CD4-positive, alpha-beta T cell treated with Interleukin-6 for 4 hours (primary cell): ENCODE results near the gene TTC7B.

Experiments used
- DNase-seq: peaks from one replicate; pipeline ENCODE4 v3.0.0-alpha.2; 2020; ENCODE audit warnings: mixed read lengths

The TTC7B gene

GRCh38 chr14:90613453-90613852 is 202.8 kb downstream of the TTC7B start:
- DNase-seq: no peak

DNA sequence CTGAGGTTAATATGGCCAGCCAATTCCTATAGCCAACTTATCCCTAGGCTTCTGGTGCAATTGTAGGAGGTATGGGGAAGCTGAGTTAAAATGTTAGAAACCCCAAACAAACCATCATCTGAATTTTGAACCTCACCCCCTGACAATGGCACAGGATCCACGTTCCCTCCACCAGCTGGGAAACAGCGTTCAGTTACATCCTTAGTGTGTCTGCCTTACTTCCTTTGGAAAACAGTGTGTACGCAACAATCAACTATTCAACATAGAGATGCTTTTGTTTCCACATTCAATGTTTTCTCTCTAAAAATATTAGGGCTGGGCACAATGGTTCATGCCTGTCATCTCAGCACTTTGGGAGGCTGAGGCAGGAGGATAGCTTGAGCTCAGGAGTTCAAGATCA is 203.4 kb downstream of the TTC7B start:
- no peak for DNase-seq

DNA sequence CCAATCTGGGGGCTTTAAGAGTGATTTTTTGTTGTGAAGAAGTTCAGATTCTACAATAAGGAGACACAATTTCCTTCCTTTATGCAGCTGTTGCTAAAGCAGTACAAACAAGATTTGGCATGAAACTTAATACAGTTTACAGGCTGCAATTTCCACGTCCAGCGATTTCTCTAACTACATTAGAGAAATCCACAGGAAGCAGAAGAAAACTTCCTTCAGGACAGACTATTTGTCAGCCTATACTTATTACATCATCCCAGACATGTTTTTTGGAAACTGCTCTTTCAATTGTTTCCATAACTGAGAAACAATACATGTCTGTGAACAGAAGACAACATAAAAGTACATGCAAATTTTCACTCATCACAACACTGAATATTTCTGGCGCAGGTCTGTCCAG is 204.3 kb downstream of the TTC7B start:
- DNase-seq: no peak

- no peak for DNase-seq
These were observed 204.7 kb downstream of the TTC7B start for GRCh38 chr14:90611501-90611900.

DNA sequence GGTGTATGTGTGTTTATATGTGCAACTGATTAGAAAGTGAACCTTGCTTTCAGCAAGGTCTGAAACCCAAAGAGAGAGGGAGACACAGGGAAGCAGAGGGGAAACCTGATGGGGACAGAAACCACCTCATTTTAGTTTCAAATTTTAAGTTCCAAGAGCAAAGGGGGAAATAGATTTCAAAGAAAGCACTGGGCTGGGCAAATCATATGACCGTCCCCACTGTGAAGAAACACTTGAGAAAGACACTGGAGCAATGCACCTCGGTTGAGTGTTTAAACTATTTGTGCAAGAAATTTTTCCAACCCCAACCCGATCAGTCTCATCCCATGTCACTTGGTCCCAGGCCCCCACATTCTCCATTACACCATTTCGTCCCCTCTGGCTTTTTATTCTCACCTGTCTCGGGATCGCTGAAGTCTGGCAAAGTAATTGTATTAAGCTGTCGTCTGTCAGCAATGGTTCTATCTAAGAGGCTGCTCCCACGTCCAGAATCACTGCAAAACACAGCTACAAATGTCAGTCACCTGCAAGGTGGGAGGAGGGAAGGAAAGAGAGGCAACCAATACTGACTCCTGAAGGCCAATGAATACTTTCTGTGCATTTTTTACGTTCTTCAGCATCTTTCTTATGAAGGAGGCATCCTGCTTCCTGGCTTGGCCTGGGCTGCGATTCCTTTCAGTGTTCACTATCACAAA is 205.7 kb downstream of the TTC7B start:
- no peak for DNase-seq

DNA sequence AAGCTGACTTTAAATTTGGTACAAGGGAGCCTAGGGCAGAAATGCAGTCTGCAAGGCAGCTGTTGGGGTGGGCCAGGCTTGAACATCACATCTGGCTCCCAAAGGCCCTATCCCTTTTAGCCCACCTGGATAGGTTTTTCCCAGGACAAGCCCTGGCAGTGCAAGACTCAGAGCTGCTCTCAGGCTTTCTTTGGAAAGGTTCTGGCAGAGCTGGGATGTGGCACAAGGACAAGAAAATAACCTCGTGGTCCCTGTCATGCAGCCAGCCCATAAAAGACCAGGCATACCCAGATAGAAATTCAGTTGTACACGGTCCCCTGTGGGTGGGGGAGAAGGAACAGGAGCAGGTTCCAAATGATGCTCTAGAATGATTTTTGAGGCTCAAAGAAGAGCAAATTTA is 206.9 kb downstream of the TTC7B start:
- DNase-seq: no peak

GRCh38 chr14:90608929-90609341 is 207.3 kb downstream of the TTC7B start:
- DNase-seq: no peak

DNA sequence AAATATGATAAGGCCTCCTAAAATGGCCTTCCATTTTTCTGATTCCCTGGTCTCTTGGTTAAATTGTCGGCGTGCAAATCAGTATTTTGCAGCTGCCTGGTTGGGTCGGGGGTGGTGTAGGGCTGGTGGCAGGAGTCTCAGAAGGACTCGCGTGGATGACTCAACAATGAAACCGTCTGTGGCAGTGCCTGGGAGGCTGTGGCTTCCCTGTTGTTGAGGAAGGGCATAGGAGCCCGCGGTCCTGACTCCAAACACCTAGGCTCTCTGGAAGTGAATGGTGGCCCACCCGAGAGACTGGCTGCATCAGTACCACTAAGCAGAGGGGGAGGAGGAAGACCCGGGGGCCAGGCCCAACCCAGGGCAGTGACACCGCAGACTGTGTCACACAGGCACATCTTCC is 207.9 kb downstream of the TTC7B start:
- no peak for DNase-seq

GRCh38 chr14:90607141-90607540 is 209.1 kb downstream of the TTC7B start:
- DNase-seq: no peak

- no peak for DNase-seq
These were observed 209.8 kb downstream of the TTC7B start for GRCh38 chr14:90606434-90606833.

DNA sequence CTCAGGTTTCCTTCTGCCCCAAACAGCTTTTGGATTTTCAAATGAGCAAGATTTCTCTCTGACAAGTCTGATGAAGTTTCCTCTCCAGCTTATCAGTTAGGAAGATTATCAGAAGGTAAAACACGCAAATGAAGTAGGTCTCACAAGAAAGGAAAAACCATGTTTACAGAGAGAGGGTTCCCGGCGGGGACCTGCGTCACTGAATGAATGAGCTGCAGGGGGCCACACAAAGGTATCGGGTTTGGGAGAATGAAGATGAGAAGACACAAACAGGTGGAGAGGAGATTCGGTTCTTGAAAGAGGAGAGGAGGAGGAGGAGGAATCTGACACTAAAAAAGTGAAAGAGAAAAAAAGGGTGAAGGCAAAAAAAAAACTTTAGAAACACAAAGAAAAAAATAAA is 210.8 kb downstream of the TTC7B start:
- no peak for DNase-seq

DNA sequence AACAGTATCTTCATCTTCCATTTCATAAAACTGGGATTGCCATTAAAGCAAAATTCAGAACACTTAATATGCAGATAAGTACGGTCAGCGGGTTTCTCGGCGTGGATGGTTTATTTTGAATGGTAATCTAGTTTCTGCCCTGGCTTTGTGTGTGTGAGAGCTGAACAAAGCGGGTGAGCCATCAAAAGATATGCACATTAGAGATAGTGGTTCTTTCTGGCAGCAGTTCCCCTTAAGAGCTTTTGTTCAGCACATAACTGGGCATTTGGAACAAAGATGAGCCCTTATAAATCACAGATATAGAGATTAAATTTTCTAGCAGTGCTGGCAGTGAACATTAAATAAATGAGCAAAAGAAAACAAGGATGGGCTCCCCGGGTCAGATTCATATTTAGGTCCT is 211.9 kb downstream of the TTC7B start:
- DNase-seq: no peak

- DNase-seq: no peak
These were observed 212.4 kb downstream of the TTC7B start for GRCh38 chr14:90603841-90604240.

- no peak for DNase-seq
These were observed 212.9 kb downstream of the TTC7B start for GRCh38 chr14:90603336-90603735.

DNA sequence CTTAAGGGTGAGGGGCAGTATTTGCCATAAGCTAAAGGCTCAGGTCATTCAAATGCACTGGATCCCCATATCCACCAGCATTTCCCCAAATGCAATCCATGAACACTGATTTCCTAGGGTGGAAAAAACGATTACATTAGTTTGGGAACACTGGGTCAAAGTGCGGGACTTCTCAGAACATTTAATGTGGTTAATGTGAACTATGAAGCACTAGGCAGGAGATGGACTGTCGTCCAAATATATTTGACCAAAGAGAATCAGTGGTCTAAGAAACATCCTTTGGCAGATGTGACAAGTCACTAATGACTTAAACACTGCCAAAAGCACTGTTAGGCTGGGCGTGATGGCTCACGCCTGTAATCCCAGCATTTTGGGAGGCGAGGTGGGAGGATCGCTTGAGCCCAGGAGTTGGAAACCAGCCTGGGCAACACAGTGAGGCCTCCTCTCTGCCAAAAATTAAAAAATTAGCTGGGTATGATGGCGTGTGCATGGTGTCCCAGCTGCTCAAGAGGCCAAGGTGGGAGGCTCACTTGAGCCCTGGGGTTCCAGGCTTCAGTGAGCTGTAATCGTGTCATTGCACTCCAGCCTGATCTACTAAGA is 214.0 kb downstream of the TTC7B start:
- no peak for DNase-seq

DNA sequence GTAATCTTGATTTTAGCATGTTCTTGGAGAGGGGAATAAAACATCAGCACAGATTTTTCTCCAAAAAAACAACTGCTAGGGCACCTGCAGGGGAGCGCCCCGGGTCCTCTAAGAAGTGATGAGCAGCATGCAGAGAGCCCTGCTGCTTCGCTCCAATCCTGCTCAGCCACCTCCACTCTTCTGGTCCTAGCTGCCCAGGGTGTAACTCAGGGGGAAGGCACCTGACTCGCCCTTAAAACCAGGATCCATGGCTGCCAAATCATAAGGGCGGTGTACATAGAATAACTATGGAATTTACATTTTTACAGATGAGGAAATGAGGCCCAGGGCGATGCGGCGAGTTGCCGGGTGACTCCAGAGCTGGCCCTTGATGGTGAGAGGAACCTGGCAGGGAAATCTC is 214.7 kb downstream of the TTC7B start:
- DNase-seq: no peak

DNA sequence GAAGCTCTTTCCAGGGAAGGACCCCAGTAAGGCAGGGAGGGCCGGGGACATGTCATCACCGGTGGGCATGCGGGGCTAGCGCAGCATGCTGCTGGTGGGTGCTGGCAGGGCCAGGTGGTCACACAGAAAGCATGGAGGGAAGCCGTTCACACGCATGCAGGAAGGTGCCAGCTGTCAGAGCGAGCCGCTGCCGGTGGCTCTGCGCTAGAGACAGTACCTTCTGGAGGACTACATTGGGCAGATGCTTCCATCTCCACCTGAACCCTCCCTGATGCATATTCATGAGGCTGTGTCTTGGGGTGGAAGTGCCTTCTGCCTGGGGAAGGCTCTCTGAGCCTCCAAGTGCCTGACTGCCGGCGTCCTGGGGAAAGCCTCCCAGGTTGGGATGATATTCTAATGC is 215.6 kb downstream of the TTC7B start:
- DNase-seq: no peak

GRCh38 chr14:90599748-90600507 is 216.3 kb downstream of the TTC7B start:
- DNase-seq: no peak

- DNase-seq: no peak
These were observed 216.9 kb downstream of the TTC7B start for GRCh38 chr14:90599339-90599738.

DNA sequence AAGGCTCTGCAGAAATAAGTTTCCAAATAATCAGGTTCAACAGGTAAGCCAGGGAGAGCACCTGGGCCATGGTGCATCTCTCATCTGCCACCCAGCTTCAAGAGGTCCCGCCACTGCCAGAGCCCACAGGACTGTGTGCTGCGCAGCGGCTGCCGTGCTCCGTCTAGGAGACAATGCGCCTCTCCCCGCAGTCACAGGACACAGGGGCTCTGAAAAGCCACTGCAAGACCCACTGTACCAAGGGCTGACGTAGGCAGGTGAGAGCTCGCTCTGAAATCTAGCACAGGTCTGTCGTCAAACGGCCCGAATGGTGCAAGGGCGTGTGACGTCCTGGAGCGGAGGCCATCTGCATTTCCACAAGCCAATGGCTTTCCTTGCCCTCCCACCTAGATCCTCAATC is 218.3 kb downstream of the TTC7B start:
- no peak for DNase-seq

DNA sequence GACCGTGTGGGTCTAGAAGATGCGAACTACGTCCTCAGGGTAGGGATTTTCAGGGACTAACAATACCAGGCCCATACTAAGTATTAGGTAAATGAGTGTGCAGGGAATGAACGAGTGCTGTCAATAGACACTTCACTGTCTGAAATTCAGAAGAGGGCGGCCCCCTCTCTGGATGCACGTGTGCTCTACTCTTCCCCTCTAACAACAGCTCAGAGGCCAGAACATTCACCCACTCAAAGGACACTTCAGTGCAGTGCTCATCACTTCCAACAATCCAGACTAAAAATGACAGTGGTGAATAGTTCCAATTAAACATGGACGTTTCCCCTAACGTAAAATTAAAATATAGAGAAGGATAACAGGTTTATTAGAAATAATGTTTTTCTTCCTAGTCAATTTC is 219.5 kb downstream of the TTC7B start:
- DNase-seq: no peak

DNA sequence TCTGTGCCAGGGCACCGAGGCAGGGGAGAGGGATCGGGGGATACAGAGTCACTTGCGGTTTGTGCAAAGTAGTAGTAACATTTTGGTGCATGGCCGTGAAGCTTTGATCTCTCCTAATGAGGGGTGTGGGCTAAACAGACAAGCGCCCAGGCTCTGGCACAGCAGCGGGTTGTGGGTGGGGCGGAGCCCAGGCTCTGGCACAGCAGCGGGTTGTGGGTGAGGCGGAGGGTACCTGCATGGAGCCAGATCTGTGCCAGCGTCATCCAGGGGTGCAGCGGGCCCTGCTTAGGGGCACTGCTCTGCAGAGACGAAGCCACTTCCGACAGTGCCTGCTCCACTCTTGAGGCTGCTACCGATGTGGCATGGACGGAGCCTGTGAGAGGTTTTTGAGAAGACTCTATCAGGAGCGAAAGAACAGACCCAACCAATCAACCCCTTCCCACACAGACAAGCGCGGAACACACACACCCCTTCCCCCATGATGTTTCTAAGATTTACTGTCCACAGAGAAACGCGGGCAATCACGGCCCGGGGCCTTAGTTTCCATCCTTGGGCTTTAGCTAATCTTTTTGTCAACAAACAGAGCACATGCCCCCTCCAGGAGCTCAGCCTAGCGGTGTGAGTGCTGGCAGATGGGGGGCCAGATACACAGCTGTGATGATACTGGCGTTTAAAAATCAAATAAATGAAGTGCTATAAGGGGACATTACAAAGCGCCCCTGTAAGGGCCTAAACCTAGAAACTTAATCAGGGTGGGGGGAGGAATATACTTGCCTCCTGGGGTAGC is 222.8 kb downstream of the TTC7B start:
- no peak for DNase-seq

DNA sequence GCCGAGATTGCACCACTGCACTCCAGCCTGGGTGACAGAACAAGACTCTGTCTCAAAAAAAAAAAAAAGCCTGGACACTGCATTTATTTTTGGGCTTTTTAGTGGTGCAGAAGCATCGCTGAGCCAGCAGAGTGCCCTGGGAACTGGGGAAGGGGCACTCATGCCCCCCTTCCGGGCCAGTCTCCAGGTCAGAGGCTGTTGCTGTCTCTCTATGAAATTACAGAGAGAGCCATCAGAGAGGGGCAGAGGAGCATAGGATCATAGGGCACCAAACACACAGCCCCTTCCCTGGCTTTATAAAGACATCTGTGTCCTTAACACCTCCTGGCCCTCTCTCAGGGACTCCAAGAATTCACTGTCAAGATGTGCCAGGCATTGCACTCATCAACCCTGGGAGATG is 223.6 kb downstream of the TTC7B start:
- no peak for DNase-seq

DNA sequence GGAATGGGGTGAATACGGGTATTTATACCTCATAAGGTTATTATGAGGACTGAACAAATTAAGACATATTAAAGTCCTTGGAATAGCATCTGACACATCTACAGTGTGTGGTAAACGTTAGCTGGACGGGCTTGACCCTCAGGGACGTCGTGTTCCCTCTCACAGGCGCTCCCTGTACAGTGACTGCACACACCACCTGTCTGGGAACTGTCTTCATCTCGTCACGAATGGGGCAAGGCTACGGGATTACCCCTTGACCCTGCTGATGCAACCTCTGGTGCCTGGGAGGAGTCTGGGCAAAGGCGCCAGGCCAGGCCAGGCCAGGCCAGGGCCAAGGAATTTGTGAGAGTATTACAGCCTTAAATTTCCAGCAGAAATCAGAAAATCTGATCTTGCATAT is 228.3 kb downstream of the TTC7B start:
- DNase-seq: no peak
